ENCODE results near the gene S100A6.
"Not testable (repeated sequence)": the region's sequence is repeated elsewhere in the genome, so short reads cannot be mapped to it uniquely, and the experiment has no call there.

The S100A6 gene

GRCh38 chr1:153526132-153526543, 9.7 kb downstream of the S100A6 start:
- DNase-seq: no peak

- no peak for DNase-seq
Observed at GRCh38 chr1:153525088-153525728, 10.6 kb downstream of the S100A6 start.

DNA sequence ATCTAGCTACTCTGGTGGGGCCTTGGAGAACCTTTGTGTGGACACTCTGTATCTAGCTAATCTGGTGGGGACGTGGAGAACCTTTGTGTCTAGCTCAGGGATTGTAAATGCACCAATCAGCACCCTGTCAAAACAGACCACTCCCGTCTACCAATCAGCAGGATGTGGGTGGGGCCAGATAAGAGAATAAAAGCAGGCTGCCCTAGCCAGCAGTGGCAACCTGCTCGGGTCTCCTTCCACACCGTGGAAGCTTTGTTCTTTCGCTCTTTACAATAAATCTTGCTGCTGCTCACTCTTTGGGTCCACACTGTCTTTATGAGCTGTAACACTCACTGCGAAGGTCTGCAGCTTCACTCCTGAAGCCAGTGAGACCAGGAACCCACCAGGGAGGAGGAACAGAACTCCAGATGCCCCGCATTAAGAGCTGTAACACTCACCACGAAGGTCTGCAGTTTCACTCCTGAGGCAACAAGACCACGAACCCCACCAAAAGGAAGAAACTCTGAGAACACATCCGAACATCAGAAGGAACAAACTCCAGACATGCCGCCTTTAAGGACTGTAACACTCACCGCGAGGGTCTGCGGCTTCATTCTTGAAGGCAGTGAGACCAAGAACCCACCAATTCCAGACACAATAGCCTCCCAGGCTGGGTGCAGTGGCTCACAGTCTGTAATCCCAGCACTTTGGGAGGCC, 13.3 kb downstream of the S100A6 start:
- not testable (repeated sequence) for DNase-seq

GRCh38 chr1:153521808-153522207, 14.0 kb downstream of the S100A6 start:
- not testable (repeated sequence) for DNase-seq

- DNase-seq: no peak
Observed at GRCh38 chr1:153520818-153521476, 14.8 kb downstream of the S100A6 start.

GRCh38 chr1:153520137-153520691, 15.6 kb downstream of the S100A6 start:
- not testable (repeated sequence) for DNase-seq

- no peak for DNase-seq
Observed at GRCh38 chr1:153519242-153519641, 16.5 kb downstream of the S100A6 start.

GRCh38 chr1:153515504-153516394, 20.0 kb downstream of the S100A6 start:
- no peak for DNase-seq

GRCh38 chr1:153513666-153514065, 22.1 kb downstream of the S100A6 start:
- DNase-seq: no peak

- no peak for DNase-seq
Observed at GRCh38 chr1:153513023-153513422, 22.8 kb downstream of the S100A6 start.

DNA sequence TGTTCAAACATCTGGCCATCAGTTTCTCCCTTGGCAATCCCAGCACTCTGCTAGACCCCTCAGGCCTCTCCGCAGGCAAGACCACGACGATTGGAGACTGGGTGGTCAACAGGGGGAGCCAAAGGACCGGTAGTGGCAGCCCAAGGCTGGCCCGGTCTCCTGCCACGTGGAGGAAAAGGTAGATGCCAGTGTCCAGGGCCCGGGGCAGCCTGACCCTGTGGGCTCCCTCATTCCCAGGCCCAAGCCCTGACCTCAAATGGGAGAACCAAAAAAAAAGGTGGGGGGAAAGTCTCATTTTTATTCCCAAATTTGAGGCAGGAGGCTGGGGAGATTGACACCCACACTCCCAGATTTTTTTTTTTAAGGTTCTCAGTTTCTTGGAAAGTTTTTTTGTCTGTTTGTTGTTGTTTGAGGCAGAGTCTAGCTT, 24.8 kb downstream of the S100A6 start:
- peak; percentile 28 for DNase-seq

DNA sequence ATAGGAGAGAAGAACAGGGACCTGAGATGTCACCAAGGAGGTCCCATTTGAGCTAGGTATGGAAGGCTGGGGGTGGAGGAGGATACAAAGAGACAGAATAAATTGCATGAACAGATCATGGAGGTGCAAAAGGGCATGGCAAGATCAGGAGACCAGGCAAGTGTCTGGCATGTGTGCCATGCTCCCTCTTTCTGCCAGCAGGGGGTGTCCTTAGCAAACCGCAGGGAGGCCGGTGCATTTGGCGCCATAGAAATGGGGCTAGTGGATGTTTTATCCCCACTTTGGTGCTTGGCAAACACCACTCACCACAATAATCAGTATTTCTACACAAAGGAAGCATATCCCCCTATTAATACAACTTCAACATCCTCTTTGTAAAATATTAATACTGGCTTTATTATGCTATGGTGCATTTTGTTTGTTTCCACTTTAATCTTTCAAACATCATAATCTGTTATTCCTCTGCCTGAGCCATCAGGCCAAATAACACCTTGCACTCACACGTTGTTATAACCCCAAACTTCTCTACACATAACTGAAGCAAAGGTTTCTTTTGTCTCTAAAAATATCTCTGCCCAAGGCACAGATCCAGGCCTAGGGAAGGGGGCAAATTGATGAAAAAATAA, 25.9 kb downstream of the S100A6 start:
- DNase-seq: no peak

GRCh38 chr1:153509036-153509435, 26.8 kb downstream of the S100A6 start:
- no peak for DNase-seq

GRCh38 chr1:153507926-153508583, 27.7 kb downstream of the S100A6 start:
- DNase-seq: no peak

- no peak for DNase-seq
Observed at GRCh38 chr1:153506831-153507413, 28.9 kb downstream of the S100A6 start.

DNA sequence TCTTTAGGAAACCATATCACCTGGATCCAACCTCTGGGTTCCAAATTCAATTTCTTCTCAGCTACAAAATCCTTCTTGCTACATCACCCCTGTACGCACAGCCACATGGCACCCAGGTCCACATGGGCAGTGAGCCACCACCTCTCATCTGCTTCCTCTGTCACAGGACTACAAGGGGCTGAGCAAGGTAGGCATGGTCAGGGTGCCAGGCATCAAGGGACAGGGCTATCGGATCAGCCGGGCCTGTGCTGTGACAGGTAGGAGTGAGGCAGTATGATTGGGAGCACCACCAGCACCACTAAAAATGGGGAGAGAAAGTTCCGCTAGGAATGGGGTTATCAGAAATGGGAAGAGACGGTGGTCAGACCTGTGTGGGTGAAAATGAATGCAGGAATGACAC, 29.4 kb downstream of the S100A6 start:
- no peak for DNase-seq

DNA sequence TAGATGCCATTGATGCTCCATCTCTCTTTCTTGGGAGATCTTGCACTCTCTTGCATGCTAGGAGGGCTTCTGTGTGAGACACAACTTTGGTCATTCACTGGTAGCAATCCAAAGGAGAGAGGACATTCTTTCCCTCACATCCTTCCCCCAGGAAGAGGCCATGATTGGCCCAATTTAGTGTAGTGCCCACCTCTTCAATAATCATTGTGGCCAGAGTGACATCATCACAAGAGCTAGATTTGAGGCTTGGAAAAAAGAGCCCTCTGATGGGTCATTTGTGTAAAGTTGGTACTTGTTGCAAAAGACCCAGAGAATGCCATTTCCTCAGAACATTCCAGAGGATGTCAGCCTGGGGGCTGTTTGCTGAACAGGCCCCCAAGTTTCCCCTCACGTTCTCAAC, 30.2 kb downstream of the S100A6 start:
- no peak for DNase-seq

- no peak for DNase-seq
Observed at GRCh38 chr1:153503766-153504165, 32.0 kb downstream of the S100A6 start.

DNA sequence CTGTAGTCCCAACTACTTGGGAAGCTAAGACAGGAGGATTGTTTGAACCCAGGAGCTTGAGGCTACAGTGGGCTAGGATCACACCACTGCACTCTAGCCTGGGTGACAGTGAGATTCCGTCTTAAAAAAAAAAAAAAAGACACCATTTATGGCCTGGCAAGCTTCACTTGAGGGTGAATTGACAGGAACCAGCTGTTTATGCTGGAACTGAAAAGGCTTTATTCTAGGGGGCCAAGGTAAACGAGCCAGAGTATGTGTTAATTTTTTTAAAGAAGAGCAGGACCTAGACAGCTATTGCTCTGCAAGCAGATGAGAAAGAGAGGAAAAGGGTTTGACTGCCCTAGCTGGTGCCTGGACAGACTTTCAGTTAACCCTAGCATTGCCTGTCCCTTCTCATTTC, 37.0 kb downstream of the S100A6 start:
- DNase-seq: no peak

DNA sequence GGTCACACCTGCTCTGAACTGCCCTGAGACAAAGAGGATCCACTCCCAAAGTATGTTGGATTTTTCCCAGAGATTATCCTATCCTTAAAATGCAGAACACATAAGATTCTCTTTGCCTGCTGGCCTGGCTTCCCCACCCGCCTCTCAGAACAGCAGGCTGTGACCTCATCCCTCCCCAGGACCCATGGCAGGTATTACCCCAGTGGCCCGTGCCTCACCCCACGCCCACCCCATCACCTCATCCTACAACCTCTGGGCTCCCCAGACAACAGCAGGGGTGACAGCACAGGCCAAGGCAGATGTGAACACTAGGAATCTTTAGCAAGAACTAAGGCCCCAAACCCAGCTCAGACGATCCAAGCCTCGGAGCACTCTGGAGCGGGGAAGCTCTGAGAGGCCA, 40.3 kb downstream of the S100A6 start:
- DNase-seq: no peak

DNA sequence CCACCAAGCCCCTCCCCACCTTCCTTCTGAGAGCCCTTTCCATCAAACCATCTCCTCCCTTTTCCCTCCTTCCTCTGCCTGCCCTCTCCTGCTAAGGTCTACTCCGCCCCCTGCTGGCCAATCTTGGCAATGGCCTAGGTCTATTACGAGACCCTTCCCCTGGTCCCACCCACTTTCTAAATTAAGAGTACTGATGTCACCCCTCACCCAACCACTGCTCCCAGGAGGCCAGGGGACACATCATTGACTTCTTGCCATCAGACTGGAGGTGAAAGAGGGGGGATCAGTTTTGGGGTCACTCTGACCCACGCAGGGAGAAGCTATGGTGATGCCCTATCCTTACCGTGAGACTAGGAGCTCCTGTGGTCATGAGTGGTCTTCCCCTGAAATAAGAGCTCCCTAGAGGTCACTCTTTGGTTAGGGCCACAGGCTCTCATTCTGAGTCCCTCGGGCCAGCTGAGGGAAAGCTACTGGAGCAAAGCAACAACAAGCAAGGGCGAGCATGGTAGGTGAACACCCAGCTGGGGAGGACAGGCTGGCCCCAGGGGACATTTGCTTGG, 40.7 kb downstream of the S100A6 start:
- DNase-seq: peak; percentile 79

Data from NCI-H2029 treated with DMSO at 0.1 percent for 48 hours (cell line).